ENCODE data around the gene ZBTB16. TPM values are rescaled to one million over a fixed set of nuclear protein-coding genes. Genes with fewer than 3 reads are reported as not detected.

ZBTB16 gene
- polyA plus RNA-seq, 3 donors, result 4.1 to 12.3 (median 8.3) TPM

- peak overlapping the region in 4 of 7 donors; percentile 42 to 66 (median 55) for H3K27ac Mint-ChIP-seq
- H2AFZ ChIP-seq (ENCODE audit: insufficient read depth, low read depth, low read length, poor library complexity, severe bottlenecking), result peak overlapping the region; percentile 86
- H3K4me1 ChIP-seq (ENCODE audit: control insufficient read depth in 1 of 2, insufficient read depth in 2 of 2, low read length in 2 of 2), result peaks cover 18 to 19% of the 10 kb centered on the region in 2 donors
- no peak for TF ChIP-seq CTCF (IDR thresholded peaks at IDR 0.05)
- H3K27me3 Mint-ChIP-seq (ENCODE audit: low read depth in 3 of 3), result peaks cover 26 to 54% (median 43%) of the 10 kb centered on the region in 3 donors
- peak overlapping the region; percentile 58 to 93 (median 68) for H3K4me3 ChIP-seq (replicated peaks in 1 of 3; ENCODE audit: low read depth in 2 of 3, low read length in 3 of 3)
- under 1% methylated on average over 43 of the region's 45 CpGs for WGBS (ENCODE audit: insufficient coverage)
- H4K20me1 ChIP-seq (ENCODE audit: insufficient read depth, low read length), result peaks cover 47% of the 10 kb centered on the region
- intact Hi-C loops (cut with micrococcal nuclease), result no loop called here
- peaks cover 5% of the 10 kb centered on the region for H3K79me2 ChIP-seq (ENCODE audit: insufficient read depth, low read length)
- H3K4me3 Mint-ChIP-seq, result peak overlapping the region; percentile 93 to 95
- H3K4me2 ChIP-seq (replicated peaks; ENCODE audit: extremely low read depth, low read length, poor library complexity, severe bottlenecking), result peak overlapping the region; percentile 100
- no peak for DNase-seq
- H3K36me3 ChIP-seq (replicated peaks in 1 of 2; ENCODE audit: control insufficient read depth in 1 of 2, insufficient read depth in 2 of 2, low read length in 2 of 2), result peaks cover 4 to 8% of the 10 kb centered on the region in 2 donors
- peaks cover 13 to 23% of the 10 kb centered on the region in 2 donors for H3K36me3 Mint-ChIP-seq
- peak overlapping the region; percentile 68 for H3K9ac ChIP-seq (ENCODE audit: insufficient read depth, low read length, poor library complexity, severe bottlenecking)
- H3K9me3 Mint-ChIP-seq, result peaks cover 0 to 14% (median 0%) of the 10 kb centered on the region in 7 donors
- peaks cover 22% of the 10 kb centered on the region for H3K4me1 Mint-ChIP-seq
- no peaks in the 10 kb centered on the region for H3K9me3 ChIP-seq (replicated peaks in 1 of 2; ENCODE audit: control insufficient read depth in 1 of 2, insufficient read depth in 1 of 2, low read length in 2 of 2)
- H3K27ac ChIP-seq (ENCODE audit: low read depth in 1 of 2, low read length in 2 of 2), result peak overlapping the region in 1 of 2 donors; percentile 26
- peaks cover 8 to 37% of the 10 kb centered on the region in 2 donors for H3K27me3 ChIP-seq (ENCODE audit: control insufficient read depth in 2 of 2, insufficient read depth in 2 of 2, low read length in 2 of 2)
Observed at GRCh38 chr11:114061048-114061680, 1.7 kb downstream of the ZBTB16 start.

GRCh38 chr11:114061681-114062049 is 2.2 kb downstream of the ZBTB16 start:
- DNase-seq, result no peak
- TF ChIP-seq CTCF (IDR thresholded peaks at IDR 0.05), result no peak
- peak overlapping the region in 4 of 7 donors; percentile 7 to 52 (median 44) for H3K27ac Mint-ChIP-seq

More at GRCh38 chr11:114061681-114062049, 2.2 kb downstream of the ZBTB16 start:
- H3K27me3 Mint-ChIP-seq (ENCODE audit: low read depth in 3 of 3), result peaks cover 26 to 51% (median 43%) of the 10 kb centered on the region in 3 donors
- Histone ChIP-seq H4K20me1 (ENCODE audit: insufficient read depth, low read length) (peaks cover 50% of the 10 kb centered on the region), H3K4me2 (replicated peaks; ENCODE audit: extremely low read depth, low read length, poor library complexity, severe bottlenecking) (peak overlapping the region; percentile 100), H2AFZ (ENCODE audit: insufficient read depth, low read depth, low read length, poor library complexity, severe bottlenecking) (peak overlapping the region; percentile 86), H3K4me1 (ENCODE audit: control insufficient read depth in 1 of 2, insufficient read depth in 2 of 2, low read length in 2 of 2) (peaks cover 18 to 19% of the 10 kb centered on the region in 2 donors), H3K27ac (ENCODE audit: low read depth in 1 of 2, low read length in 2 of 2) (no peak overlapping the region), H3K27me3 (ENCODE audit: control insufficient read depth in 2 of 2, insufficient read depth in 2 of 2, low read length in 2 of 2) (peaks cover 8 to 35% of the 10 kb centered on the region in 2 donors), H3K4me3 (replicated peaks in 1 of 3; ENCODE audit: low read depth in 2 of 3, low read length in 3 of 3) (peak overlapping the region in 2 of 3 experiments; percentile 68 to 93), H3K9ac (ENCODE audit: insufficient read depth, low read length, poor library complexity, severe bottlenecking) (peak overlapping the region; percentile 68), H3K36me3 (replicated peaks in 1 of 2; ENCODE audit: control insufficient read depth in 1 of 2, insufficient read depth in 2 of 2, low read length in 2 of 2) (peaks cover 4 to 8% of the 10 kb centered on the region in 2 donors), H3K79me2 (ENCODE audit: insufficient read depth, low read length) (peaks cover 5% of the 10 kb centered on the region), H3K9me3 (replicated peaks in 1 of 2; ENCODE audit: control insufficient read depth in 1 of 2, insufficient read depth in 1 of 2, low read length in 2 of 2) (no peaks in the 10 kb centered on the region)
- peaks cover 22% of the 10 kb centered on the region for H3K4me1 Mint-ChIP-seq
- intact Hi-C loops (cut with micrococcal nuclease), result no loop called here
- peaks cover 13 to 25% of the 10 kb centered on the region in 2 donors for H3K36me3 Mint-ChIP-seq
- peak overlapping the region; percentile 93 to 95 for H3K4me3 Mint-ChIP-seq
- H3K9me3 Mint-ChIP-seq, result peaks cover 0 to 14% (median 0%) of the 10 kb centered on the region in 7 donors
- WGBS (ENCODE audit: insufficient coverage), result 54% methylated on average over 4 of the region's 7 CpGs
